ENCODE results near the gene AGO4. TPM values are rescaled to one million over a fixed set of nuclear protein-coding genes. Genes with fewer than 3 reads are reported as not detected.
"Not testable (repeated sequence)": the region's sequence is repeated elsewhere in the genome, so short reads cannot be mapped to it uniquely, and the experiment has no call there.

The AGO4 gene
- total RNA-seq, 4 donors from 2014 or later: 4.6 to 18.1 (median 7.5) TPM

DNA sequence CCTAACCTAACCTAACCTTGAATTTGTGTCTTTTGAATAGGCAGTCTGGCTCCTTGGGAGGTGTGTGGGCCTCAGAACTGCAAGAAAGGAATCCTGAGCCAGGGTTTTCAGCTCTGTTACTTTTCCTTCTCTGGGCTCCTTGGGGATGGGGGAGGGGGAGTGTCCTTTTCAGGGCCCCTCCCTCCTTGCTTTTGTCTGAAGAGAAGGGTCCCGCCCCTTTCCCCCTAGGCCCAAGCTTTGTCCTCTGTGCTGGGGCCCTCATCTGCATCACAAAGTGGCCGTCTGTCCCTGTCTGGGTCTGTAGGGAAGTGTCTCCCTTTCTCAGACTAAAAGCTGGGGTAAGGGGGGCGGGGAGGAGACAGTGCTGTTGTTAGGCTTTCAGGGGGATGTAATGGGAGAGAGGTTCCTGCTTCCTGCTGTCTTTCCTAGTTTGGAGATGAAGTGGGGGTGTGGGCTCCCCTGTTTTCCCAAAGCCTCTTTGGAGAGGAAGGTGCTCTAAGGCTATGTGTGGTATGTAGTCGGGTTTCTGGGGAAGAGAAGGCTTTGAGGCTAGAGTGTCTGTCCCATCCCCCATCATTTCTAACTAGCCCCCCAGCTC is 78.2 kb downstream of the AGO4 start:
- Histone ChIP-seq H3K4me3 (no peak overlapping the region), H3K4me1 (peaks cover 6 to 47% (median 8%) of the 10 kb centered on the region in 3 donors), H3K9me3 (no peaks in the 10 kb centered on the region), H3K27ac (peak overlapping the region in 1 of 4 donors; percentile 14), H3K27me3 (no peaks in the 10 kb centered on the region), H3K36me3 (peaks cover 0 to 33% (median 0%) of the 10 kb centered on the region in 3 donors)
- DNase-seq: no peak
- TF ChIP-seq POLR2A (IDR thresholded peaks at IDR 0.05): no peak
- TF ChIP-seq, protein P1, sequence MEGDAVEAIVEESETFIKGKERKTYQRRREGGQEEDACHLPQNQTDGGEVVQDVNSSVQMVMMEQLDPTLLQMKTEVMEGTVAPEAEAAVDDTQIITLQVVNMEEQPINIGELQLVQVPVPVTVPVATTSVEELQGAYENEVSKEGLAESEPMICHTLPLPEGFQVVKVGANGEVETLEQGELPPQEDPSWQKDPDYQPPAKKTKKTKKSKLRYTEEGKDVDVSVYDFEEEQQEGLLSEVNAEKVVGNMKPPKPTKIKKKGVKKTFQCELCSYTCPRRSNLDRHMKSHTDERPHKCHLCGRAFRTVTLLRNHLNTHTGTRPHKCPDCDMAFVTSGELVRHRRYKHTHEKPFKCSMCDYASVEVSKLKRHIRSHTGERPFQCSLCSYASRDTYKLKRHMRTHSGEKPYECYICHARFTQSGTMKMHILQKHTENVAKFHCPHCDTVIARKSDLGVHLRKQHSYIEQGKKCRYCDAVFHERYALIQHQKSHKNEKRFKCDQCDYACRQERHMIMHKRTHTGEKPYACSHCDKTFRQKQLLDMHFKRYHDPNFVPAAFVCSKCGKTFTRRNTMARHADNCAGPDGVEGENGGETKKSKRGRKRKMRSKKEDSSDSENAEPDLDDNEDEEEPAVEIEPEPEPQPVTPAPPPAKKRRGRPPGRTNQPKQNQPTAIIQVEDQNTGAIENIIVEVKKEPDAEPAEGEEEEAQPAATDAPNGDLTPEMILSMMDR (IDR thresholded peaks at IDR 0.05): no peak
- intact Hi-C loops (cut with DNase I): no loop called here
- WGBS, 2 donors: 36% methylated on average over 2 of the region's 4 CpGs; no CpG with 5 or more reads in 1 of the 2 donors

DNA sequence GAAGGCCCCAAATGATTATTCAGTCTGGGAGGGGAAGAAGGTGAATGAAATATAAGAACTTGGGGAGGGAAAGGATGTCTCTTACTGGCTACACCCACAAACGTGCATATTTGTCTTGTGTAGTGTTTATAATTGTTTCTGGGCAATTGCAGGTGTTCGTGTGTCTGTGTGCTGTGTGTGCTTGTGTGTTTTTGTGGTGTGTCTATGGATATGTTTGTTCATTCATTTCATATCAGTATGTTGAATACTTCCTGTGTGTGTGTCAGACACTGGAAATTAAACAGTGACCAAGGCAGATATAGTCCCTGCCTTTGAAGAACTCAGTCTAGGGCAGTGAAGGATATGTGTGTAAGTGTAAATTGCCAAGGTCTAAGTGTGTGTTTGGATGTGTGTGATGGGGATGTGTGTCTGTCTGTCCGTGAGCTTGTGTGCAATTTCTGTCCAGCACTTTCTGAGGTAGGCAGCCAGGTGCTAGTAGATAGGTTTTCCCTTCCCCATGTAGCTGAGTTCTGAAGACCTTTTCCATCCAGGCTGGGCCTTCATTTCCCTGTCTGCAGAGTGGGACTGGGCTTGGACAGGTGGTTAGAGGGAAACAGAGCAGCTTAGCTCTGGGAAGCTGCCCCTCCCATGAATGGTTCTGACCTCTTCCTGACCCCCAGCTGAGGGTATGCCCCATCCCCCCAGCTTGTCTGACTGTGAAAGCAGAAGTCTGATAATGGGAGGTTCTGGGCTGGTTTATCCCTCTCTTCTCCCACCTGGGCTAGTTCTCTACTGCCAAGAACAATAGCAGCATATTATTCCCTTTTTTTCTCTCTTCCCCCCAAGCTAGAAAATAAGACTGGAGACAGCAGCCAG is 79.0 kb downstream of the AGO4 start:
- 26 to 36% methylated on average over 3 of the region's 3 CpGs for WGBS, 2 donors
- Histone ChIP-seq H3K4me3 (no peak overlapping the region), H3K36me3 (peaks cover 0 to 41% (median 0%) of the 10 kb centered on the region in 3 donors), H3K27ac (peak overlapping the region in 1 of 4 donors; percentile 14), H3K9me3 (no peaks in the 10 kb centered on the region), H3K27me3 (no peaks in the 10 kb centered on the region), H3K4me1 (peaks cover 6 to 47% (median 8%) of the 10 kb centered on the region in 3 donors)
- no peak for TF ChIP-seq POLR2A (IDR thresholded peaks at IDR 0.05)
- TF ChIP-seq, protein P1 (IDR thresholded peaks at IDR 0.05): no peak
- intact Hi-C loops (cut with DNase I): no loop called here
- no peak for DNase-seq

DNA sequence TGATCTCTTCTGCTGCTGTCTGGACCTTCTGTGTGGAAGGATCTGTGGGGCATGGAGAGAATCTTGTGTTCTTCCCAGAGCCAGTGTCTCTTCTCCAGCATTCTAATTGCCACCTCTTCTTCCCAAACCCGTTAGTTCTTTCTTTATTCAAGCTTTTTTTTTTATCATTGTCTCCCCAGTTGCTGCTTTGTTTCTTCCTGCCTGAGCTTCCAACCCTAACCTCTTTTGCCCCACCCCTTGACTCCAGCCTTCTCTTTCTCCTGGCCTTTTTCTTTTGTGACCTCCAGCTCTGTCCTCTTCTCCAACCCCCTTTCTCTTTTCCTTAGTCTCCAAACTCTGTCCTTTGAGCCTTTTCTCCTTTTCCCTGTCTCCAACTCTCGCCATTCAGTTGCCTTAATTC is 79.7 kb downstream of the AGO4 start:
- H3K27me3 ChIP-seq: no peaks in the 10 kb centered on the region
- no peak overlapping the region for H3K4me3 ChIP-seq
- WGBS, 2 donors: 67 to 72% methylated on average over 2 of the region's 2 CpGs
- TF ChIP-seq, protein P1 (IDR thresholded peaks at IDR 0.05): no peak
- TF ChIP-seq POLR2A (IDR thresholded peaks at IDR 0.05): no peak
- H3K9me3 ChIP-seq: no peaks in the 10 kb centered on the region
- intact Hi-C loops (cut with DNase I): no loop called here
- H3K36me3 ChIP-seq: peaks cover 0 to 48% (median 4%) of the 10 kb centered on the region in 3 donors
- H3K27ac ChIP-seq: no peak overlapping the region
- H3K4me1 ChIP-seq: peaks cover 6 to 46% (median 8%) of the 10 kb centered on the region in 3 donors
- no peak for DNase-seq

DNA sequence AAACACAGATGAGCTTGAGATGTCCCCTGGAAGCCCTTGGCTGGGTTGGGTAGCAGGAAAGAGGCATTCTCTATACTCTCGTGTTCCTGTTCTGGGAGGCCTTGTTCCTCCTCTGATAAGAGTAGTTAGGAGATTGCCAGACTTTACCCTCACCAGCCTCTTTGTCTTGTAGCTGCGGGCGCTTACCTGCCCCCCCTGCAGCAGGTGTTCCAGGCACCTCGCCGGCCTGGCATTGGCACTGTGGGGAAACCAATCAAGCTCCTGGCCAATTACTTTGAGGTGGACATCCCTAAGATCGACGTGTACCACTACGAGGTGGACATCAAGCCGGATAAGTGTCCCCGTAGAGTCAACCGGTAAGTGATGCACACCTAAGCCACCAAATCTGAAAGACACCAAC is 80.4 kb downstream of the AGO4 start:
- intact Hi-C loops (cut with DNase I): no loop called here
- Histone ChIP-seq H3K36me3 (peaks cover 4 to 55% (median 4%) of the 10 kb centered on the region in 3 donors), H3K27me3 (no peaks in the 10 kb centered on the region), H3K9me3 (no peaks in the 10 kb centered on the region), H3K4me3 (no peak overlapping the region), H3K4me1 (peaks cover 6 to 41% (median 8%) of the 10 kb centered on the region in 3 donors), H3K27ac (no peak overlapping the region)
- 93 to 94% methylated on average over 7 to 11 of the region's 11 CpGs for WGBS, 2 donors
- TF ChIP-seq POLR2A (IDR thresholded peaks at IDR 0.05): no peak
- TF ChIP-seq, protein P1 (IDR thresholded peaks at IDR 0.05): no peak
- no peak for DNase-seq

DNA sequence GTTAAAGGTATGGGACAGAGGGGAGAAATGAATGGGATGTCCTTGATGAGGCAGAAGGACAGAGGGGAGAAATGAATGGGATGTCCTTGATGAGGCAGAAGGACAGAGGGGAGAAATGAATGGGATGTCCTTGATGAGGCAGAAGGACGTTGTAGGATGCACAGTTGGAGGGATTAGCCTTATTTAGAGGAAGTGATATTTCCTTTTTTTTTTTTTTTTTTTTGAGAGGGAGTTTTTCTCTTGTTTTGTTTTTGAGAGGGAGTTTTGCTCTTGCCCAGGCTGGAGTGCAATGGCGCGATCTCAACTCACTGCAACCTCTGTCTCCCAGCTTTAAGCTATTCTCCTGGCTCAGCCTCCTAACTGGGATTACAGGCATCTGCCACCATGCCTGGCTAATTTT is 81.2 kb downstream of the AGO4 start:
- Histone ChIP-seq H3K4me1 (peaks cover 6 to 37% (median 7%) of the 10 kb centered on the region in 3 donors), H3K36me3 (peaks cover 10 to 63% (median 11%) of the 10 kb centered on the region in 3 donors)
- H3K9me3 ChIP-seq; H3K27ac ChIP-seq; intact Hi-C loops (cut with DNase I); DNase-seq; H3K4me3 ChIP-seq; H3K27me3 ChIP-seq: not testable (repeated sequence)
- 76 to 77% methylated on average over 3 of the region's 3 CpGs for WGBS, 2 donors
